ENCODE results near the gene MTG2.

GRCh38 chr20:62227977-62228958 is 45.4 kb downstream of the MTG2 start:
- TF ChIP-seq BACH2 (CRISPR knock-in tag; IDR thresholded peaks at IDR 0.05; ENCODE audit: borderline replicate concordance) (no peak), SNAI2 (CRISPR knock-in tag; IDR thresholded peaks at IDR 0.05) (no peak), CSDC2 (CRISPR knock-in tag; IDR thresholded peaks at IDR 0.05) (no peak), ESRRG (CRISPR knock-in tag; IDR thresholded peaks at IDR 0.05) (no peak), GLIS3 (CRISPR knock-in tag; IDR thresholded peaks at IDR 0.05) (no peak), ZFP3 (CRISPR knock-in tag; IDR thresholded peaks at IDR 0.05) (no peak), PATZ1 (CRISPR knock-in tag; IDR thresholded peaks at IDR 0.05; ENCODE audit: borderline replicate concordance) (no peak), TSHZ2 (CRISPR knock-in tag; IDR thresholded peaks at IDR 0.05) (no peak), ZFP30 (CRISPR knock-in tag; IDR thresholded peaks at IDR 0.05) (no peak), ZC3H10 (CRISPR knock-in tag; IDR thresholded peaks at IDR 0.05) (no peak), ZNF8 (CRISPR knock-in tag; IDR thresholded peaks at IDR 0.05) (no peak)
